A549 (cell line): ENCODE measurements around the gene TBC1D22A. TPM values are rescaled to one million over a fixed set of nuclear protein-coding genes. Genes with fewer than 3 reads are reported as not detected.

Experiments used
- ATAC-seq, 2 experiments: fragments of 200-7000 bp in 1 of 2; fragments of >200 bp in 1 of 2; cut with Nextera tagmentation in 1 of 2; cut with Tn5 transposase in 1 of 2; 3 replicates each; pipeline versions ENCODE4 v1.8.0 to v1.9.1; 2018 to 2020; ENCODE audit warnings: mild to moderate bottlenecking in 1 of 2, moderate library complexity in 1 of 2
- CTCF ChIA-PET: fragments of 300-600 bp; sonication (Branson Sonifier 250); formaldehyde crosslinking; extraction: SDS; loops from one replicate; lab custom pipeline; 2021; ENCODE audit warnings: antibody characterized with exemption, inconsistent platforms; lab: Yijun Ruan, JAX
- POLR2A ChIA-PET: fragments of 350-600 bp; formaldehyde crosslinking; extraction: SDS; loops from one replicate; lab custom pipeline; 2021; ENCODE audit warnings: antibody characterized with exemption, inconsistent platforms; lab: Yijun Ruan, JAX
- DNase-seq, 2 experiments: peaks; one replicate each; pipeline versions ENCODE4 v3.0.0 to v3.0.0-alpha.2; 2011 to 2016; ENCODE audit warnings: low read depth in 1 of 2, low spot score in 1 of 2
- FAIRE-seq: peaks from 2 replicates; lab custom pipeline; 2011; peaks lifted over from hg19 to GRCh38; lab: Jason Lieb, UNC
- H3K27ac ChIP-seq, 2 experiments: fragments of >200 bp; sonication (Bioruptor Twin); formaldehyde crosslinking; 3 replicates each; pipeline ENCODE4 v1.5.1; 2016 to 2017
- H3K4me1 ChIP-seq: fragments of >200 bp; sonication (Bioruptor Twin); formaldehyde crosslinking; 3 replicates; pipeline ENCODE4 v1.6.1; 2016
- H3K4me2 ChIP-seq: fragments of >200 bp; sonication (Bioruptor Twin); formaldehyde crosslinking; 3 replicates; pipeline ENCODE4 v1.6.1; 2016
- H3K4me3 ChIP-seq: fragments of >200 bp; sonication (Bioruptor Twin); formaldehyde crosslinking; 3 replicates; pipeline ENCODE4 v1.5.1; 2016
- H3K9me3 ChIP-seq: fragments of >200 bp; sonication (Bioruptor Twin); formaldehyde crosslinking; 3 replicates; pipeline ENCODE4 v1.6.1; 2016
- BCL3 ChIP-seq: fragments of >200 bp; sonication (Bioruptor Twin); formaldehyde crosslinking; IDR thresholded peaks from 3 replicates; pipeline ENCODE4 v1.6.1; 2016
- BHLHE40 ChIP-seq: IDR thresholded peaks from 2 replicates; pipeline ENCODE4 v1.6.1; 2012; ENCODE audit warnings: low read depth, low read length, inconsistent platforms
- EHF ChIP-seq: fragments of 250-450 bp; sonication (Bioruptor Pico); IDR thresholded peaks from 2 replicates; pipeline ENCODE4 v1.5.0; 2020; ENCODE audit warnings: mild to moderate bottlenecking
- EHMT2 ChIP-seq: fragments of 200-600 bp; sonication (generic); IDR thresholded peaks from 2 replicates; pipeline ENCODE4 v1.6.1; 2016; ENCODE audit warnings: antibody characterized with exemption, low read depth, mild to moderate bottlenecking, moderate library complexity
- ELK1 ChIP-seq: fragments of 150-350 bp; IDR thresholded peaks from 2 replicates; pipeline ENCODE4 v1.6.1; 2014; ENCODE audit warnings: low read depth, mild to moderate bottlenecking, low read length
- ESRRA ChIP-seq: fragments of 150-350 bp; IDR thresholded peaks from 2 replicates; pipeline ENCODE4 v1.6.1; 2014; ENCODE audit warnings: mild to moderate bottlenecking, low read length, borderline replicate concordance
- FOSL2 ChIP-seq, 2 experiments: fragments of 450-650 bp in 1 of 2; fragments of >200 bp in 1 of 2; sonication (Bioruptor Twin) in 1 of 2; formaldehyde crosslinking; IDR thresholded peaks; 2 replicates each; pipeline versions ENCODE4 v1.5.0 to v1.6.1; 2016 to 2020; ENCODE audit warnings: mild to moderate bottlenecking in 1 of 2, moderate library complexity in 1 of 2
- JUN ChIP-seq, 2 experiments: fragments of >200 bp; sonication (Bioruptor Twin); formaldehyde crosslinking; IDR thresholded peaks; 2 replicates in 1 of 2; 3 replicates in 1 of 2; pipeline ENCODE4 v1.6.1; 2016 to 2017
- MAX ChIP-seq: IDR thresholded peaks from 2 replicates; pipeline ENCODE4 v1.6.1; 2012
- NPAS2 ChIP-seq: fragments of 250-450 bp; sonication (Bioruptor Pico); IDR thresholded peaks from 2 replicates; pipeline ENCODE4 v1.8.0; 2022; ENCODE audit warnings: mild to moderate bottlenecking, moderate library complexity, borderline replicate concordance
- POLR2A ChIP-seq: IDR thresholded peaks from 2 replicates; pipeline ENCODE4 v1.6.1; 2012; ENCODE audit warnings: mild to moderate bottlenecking, low read length
- POLR2AphosphoS2 ChIP-seq: conservative IDR thresholded peaks from 2 replicates; pipeline ENCODE4 v1.6.1; 2012; ENCODE audit warnings: low read length, improper control_type of control experiment, inconsistent platforms
- RAD21 ChIP-seq, 2 experiments: fragments of >200 bp in 1 of 2; sonication (Bioruptor Twin) in 1 of 2; formaldehyde crosslinking in 1 of 2; IDR thresholded peaks in 1 of 2; conservative IDR thresholded peaks in 1 of 2; 2 replicates in 1 of 2; 3 replicates in 1 of 2; pipeline ENCODE4 v1.6.1; 2012 to 2018; ENCODE audit warnings: inconsistent platforms in 1 of 2
- RARB ChIP-seq: fragments of 250-450 bp; sonication (Bioruptor Pico); IDR thresholded peaks from 2 replicates; pipeline ENCODE4 v1.8.0; 2021; ENCODE audit warnings: mild to moderate bottlenecking, moderate library complexity
- REST ChIP-seq: fragments of 200-600 bp; sonication (generic); IDR thresholded peaks from 2 replicates; pipeline ENCODE4 v1.6.1; 2016; ENCODE audit warnings: antibody characterized with exemption, mild to moderate bottlenecking, moderate library complexity
- RNF2 ChIP-seq: fragments of 200-600 bp; sonication (generic); IDR thresholded peaks from 2 replicates; pipeline ENCODE4 v1.6.1; 2016; ENCODE audit warnings: low read depth, mild to moderate bottlenecking, antibody characterized with exemption, moderate library complexity, borderline replicate concordance
- TP53 ChIP-seq: fragments of 250-450 bp; sonication (Bioruptor Pico); IDR thresholded peaks from 2 replicates; pipeline ENCODE4 v1.5.0; 2021; ENCODE audit warnings: mild to moderate bottlenecking, moderate library complexity
- ZC3H11A ChIP-seq: fragments of 450-650 bp; IDR thresholded peaks from 2 replicates; pipeline ENCODE4 v1.6.1; 2014; ENCODE audit warnings: antibody characterized with exemption, mild to moderate bottlenecking
- ZFP36 ChIP-seq: fragments of 450-650 bp; IDR thresholded peaks from 2 replicates; pipeline ENCODE4 v1.6.1; 2014; ENCODE audit warnings: borderline replicate concordance; ENCODE audit not compliant: partially characterized antibody
- ZSCAN20 ChIP-seq: fragments of 250-450 bp; sonication (Bioruptor Pico); IDR thresholded peaks from 2 replicates; pipeline ENCODE4 v1.8.0; 2022; ENCODE audit warnings: mild to moderate bottlenecking, moderate library complexity
- WGBS: methylation state at CpG from one replicate; pipeline ENCODE4 v1.1.6; 2017; ENCODE audit errors: missing lambda C conversion rate; 5-methylcytosine and 5-hydroxymethylcytosine counted together
- polyA plus RNA-seq, 4 experiments: library from polyadenylated mRNA; depleted of rRNA in 3 of 4; stranded (reverse); fragments of >200 nt; fragmentation: RNase III in 1 of 4; extraction: RNeasy Plus Mini Kit Qiagen cat#74134 plus additional on column Dnase treatment in 1 of 4; gene quantifications; 2 replicates in 3 of 4; 3 replicates in 1 of 4; pipeline ENCODE4 v1.2.3, GENCODE V29; 2011 to 2017

The TBC1D22A gene
- polyA plus RNA-seq, 2 of the 4 experiments (the other 2 are of a cell fraction) = 8.9 to 10.8 TPM

- no peak for DNase-seq
- H3K4me1 ChIP-seq = no peaks in the 10 kb centered on the region
- no peak overlapping the region for H3K4me2 ChIP-seq
- H3K4me3 ChIP-seq = no peak overlapping the region
- TF ChIP-seq ELK1 (no peak), NPAS2 (CRISPR knock-in tag) (no peak), ZFP36 (no peak), ESRRA (no peak), POLR2AphosphoS2 (no peak), MAX (no peak), EHF (no peak), RARB (CRISPR knock-in tag) (no peak), TP53 (CRISPR knock-in tag) (no peak), FOSL2 (IDR thresholded peaks at IDR 0.05) (no peak), FOSL2 (CRISPR knock-in tag; IDR thresholded peaks at IDR 0.05) (no peak), BHLHE40 (no peak), REST (no peak), EHMT2 (no peak), ZC3H11A (no peak), POLR2A (no peak), ZSCAN20 (no peak)
- CTCF ChIA-PET = interaction anchor here (0.8 kb wide), 1 partner anchor 189 kb away, joined by 3 read pairs; no protein-coding TSS in a partner anchor
- POLR2A ChIA-PET = no interaction called here
- no peaks in the 10 kb centered on the region for H3K9me3 ChIP-seq
- H3K27ac ChIP-seq = no peak overlapping the region
- no peak for ATAC-seq
- FAIRE-seq = no peak
- WGBS = 88% methylated on average over 22 of the region's 25 CpGs
Measured at GRCh38 chr22:46992121-46992731, 229.8 kb downstream of the TBC1D22A start.

GRCh38 chr22:46993633-46994032 is 231.2 kb downstream of the TBC1D22A start:
- CTCF ChIA-PET = no interaction called here
- Histone ChIP-seq H3K4me3 (no peak overlapping the region), H3K4me2 (no peak overlapping the region), H3K27ac (no peak overlapping the region), H3K4me1 (no peaks in the 10 kb centered on the region), H3K9me3 (no peaks in the 10 kb centered on the region)
- 77% methylated on average over 9 of the region's 14 CpGs for WGBS
- FAIRE-seq = no peak
- no peak for TF ChIP-seq EHF
- no peak for TF ChIP-seq RAD21 (conservative IDR thresholded peaks at IDR 0.05 in 1 of 2, IDR thresholded peaks at IDR 0.05 in 1 of 2)
- TF ChIP-seq JUN (IDR thresholded peaks at IDR 0.05) = no peak
- TF ChIP-seq RNF2 = no peak
- TF ChIP-seq BCL3 = no peak
- no peak for DNase-seq
- no peak for ATAC-seq
- POLR2A ChIA-PET = no interaction called here
